Endothelial cell of umbilical vein (primary cell): ENCODE measurements around the gene TOM1L2. TPM values are rescaled to one million over a fixed set of nuclear protein-coding genes. Genes with fewer than 3 reads are reported as not detected.

Experiments used
- BruUV-seq: library from RNA; stranded (reverse); fragments of 400-500 nt; replicated peaks from 2 replicates; lab custom pipeline; 2021; lab: Mats Ljungman, UMichigan
- CTCF ChIA-PET: fragments of 300-600, 350-600 bp; sonication (Branson Sonifier 250); formaldehyde crosslinking; loops from one replicate; lab custom pipeline; 2021; ENCODE audit warnings: antibody characterized with exemption, inconsistent platforms; lab: Charles Lee
- POLR2A ChIA-PET: fragments of 300-600, 350-600 bp; sonication (Branson Sonifier 250); formaldehyde crosslinking; loops from one replicate; lab custom pipeline; 2021; ENCODE audit warnings: antibody characterized with exemption, inconsistent platforms; lab: Charles Lee
- DNase-seq: peaks from one replicate; pipeline ENCODE4 v3.0.0-alpha.2; 2011; ENCODE audit warnings: low read depth, low spot score
- FAIRE-seq: peaks from 2 replicates; lab custom pipeline; 2011; peaks lifted over from hg19 to GRCh38; lab: Jason Lieb, UNC
- H2AFZ ChIP-seq: 2 replicates; pipeline ENCODE4 v1.6.0; 2012; ENCODE audit warnings: low read depth, low read length, control low read depth, inconsistent platforms
- H3K27ac ChIP-seq: 2 replicates; pipeline ENCODE4 v1.5.1; 2011; ENCODE audit warnings: low read depth, mild to moderate bottlenecking, control low read depth, low read length, moderate library complexity; ENCODE audit not compliant: insufficient read depth
- H3K27me3 ChIP-seq, 2 experiments: 2 replicates each; pipeline versions ENCODE4 v1.6.0 to v1.6.1; 2011; ENCODE audit warnings: low read length in 2 of 2, mixed read lengths in 1 of 2; ENCODE audit not compliant: control insufficient read depth in 2 of 2, insufficient read depth in 2 of 2
- H3K36me3 ChIP-seq, 2 experiments: 2 replicates in 1 of 2; 3 replicates in 1 of 2; pipeline ENCODE4 v1.5.1; 2011; ENCODE audit warnings: low read length in 2 of 2, mild to moderate bottlenecking in 1 of 2, moderate library complexity in 1 of 2; ENCODE audit not compliant: control insufficient read depth in 2 of 2, insufficient read depth in 2 of 2; ENCODE audit errors: extremely low read depth in 1 of 2
- H3K4me1 ChIP-seq: 3 replicates; pipeline ENCODE4 v1.5.1; 2011; ENCODE audit warnings: mild to moderate bottlenecking, low read length; ENCODE audit not compliant: control insufficient read depth, insufficient read depth; ENCODE audit errors: extremely low read depth
- H3K4me2 ChIP-seq: 2 replicates; pipeline ENCODE4 v1.6.1; 2011; ENCODE audit warnings: low read length, control low read depth, mixed read lengths; ENCODE audit not compliant: insufficient read depth
- H3K4me3 ChIP-seq, 3 experiments: fragments of 200-600 bp in 1 of 3; sonication (generic), shearing (Covaris generic) in 1 of 3; replicated peaks in 1 of 3; 2 replicates each; pipeline ENCODE4 v1.5.1; 2011 to 2016; ENCODE audit warnings: control low read depth in 3 of 3, low read length in 3 of 3, mild to moderate bottlenecking in 2 of 3, inconsistent platforms in 1 of 3, low read depth in 1 of 3, moderate library complexity in 1 of 3; ENCODE audit not compliant: insufficient read depth in 1 of 3
- H3K79me2 ChIP-seq: 2 replicates; pipeline ENCODE4 v1.6.0; 2012; ENCODE audit warnings: low read length, inconsistent platforms; ENCODE audit not compliant: control insufficient read depth, insufficient read depth
- H3K9ac ChIP-seq: replicated peaks from 2 replicates; pipeline ENCODE3; 2011; ENCODE audit warnings: low read length, control low read depth; ENCODE audit not compliant: insufficient read depth; ENCODE audit errors: extremely low read depth
- H3K9me1 ChIP-seq: replicated peaks from 3 replicates; pipeline ENCODE4 v1.6.0; 2011; ENCODE audit warnings: mild to moderate bottlenecking, low read length; ENCODE audit not compliant: control insufficient read depth, insufficient read depth; ENCODE audit errors: extremely low read depth
- H3K9me3 ChIP-seq: replicated peaks from 2 replicates; pipeline ENCODE4 v1.5.1; 2012; ENCODE audit warnings: low read length, inconsistent platforms; ENCODE audit not compliant: control insufficient read depth, insufficient read depth
- H4K20me1 ChIP-seq: replicated peaks from 2 replicates; pipeline ENCODE3; 2011; ENCODE audit warnings: mild to moderate bottlenecking, low read length; ENCODE audit not compliant: control insufficient read depth, insufficient read depth; ENCODE audit errors: extremely low read depth
- CTCF ChIP-seq, 2 donors: IDR thresholded peaks; 1 replicate in 1 of 2; 2 replicates in 1 of 2; pipeline ENCODE4 v1.5.1; 2011; ENCODE audit warnings: low read length in 2 of 2, mild to moderate bottlenecking in 2 of 2, moderate library complexity in 2 of 2, control low read depth in 1 of 2, inconsistent platforms in 1 of 2, low read depth in 1 of 2; ENCODE audit not compliant: insufficient read depth in 1 of 2; ENCODE audit errors: extremely low read depth in 1 of 2
- EZH2 ChIP-seq: IDR thresholded peaks from 2 replicates; pipeline ENCODE4 v1.6.1; 2012; ENCODE audit warnings: borderline replicate concordance, low read depth, mild to moderate bottlenecking, moderate library complexity, low read length, inconsistent platforms; ENCODE audit not compliant: severe bottlenecking
- FOS ChIP-seq: IDR thresholded peaks from 2 replicates; pipeline ENCODE4 v1.6.1; 2011; ENCODE audit warnings: mild to moderate bottlenecking, low read length, moderate library complexity, borderline replicate concordance; ENCODE audit not compliant: insufficient read depth
- GATA2 ChIP-seq: IDR thresholded peaks from 2 replicates; pipeline ENCODE4 v1.7.0; 2011; ENCODE audit warnings: low read depth, mild to moderate bottlenecking, moderate library complexity, mixed read lengths, low read length; ENCODE audit not compliant: insufficient read length, insufficient read depth
- JUN ChIP-seq: IDR thresholded peaks from 2 replicates; pipeline ENCODE4 v1.6.1; 2011; ENCODE audit warnings: borderline replicate concordance, low read depth; ENCODE audit not compliant: insufficient read length, insufficient read depth
- MAX ChIP-seq: IDR thresholded peaks from 2 replicates; pipeline ENCODE4 v1.6.1; 2011; ENCODE audit not compliant: insufficient read depth, insufficient read length
- MYC ChIP-seq: IDR thresholded peaks from one replicate; pipeline ENCODE4 v1.6.1; 2011; ENCODE audit warnings: mild to moderate bottlenecking, low read depth, low read length
- POLR2A ChIP-seq: IDR thresholded peaks from 2 replicates; pipeline ENCODE4 v1.6.1; 2012; ENCODE audit warnings: low read depth, mild to moderate bottlenecking, control low read depth, low read length
- POLR2AphosphoS5 ChIP-seq: IDR thresholded peaks from 2 replicates; pipeline ENCODE4 v1.6.1; 2012; ENCODE audit warnings: low read depth, mild to moderate bottlenecking, control low read depth, low read length, moderate library complexity; ENCODE audit not compliant: insufficient read depth
- dilution Hi-C: fragments of 300-500 bp; cut with MboI; formaldehyde crosslinking; loops from one replicate; pipeline ENCODE4 v1.15.0; 2019; ENCODE audit warnings: low sequenced_read_pairs; ENCODE audit not compliant: extremely low pct_ligation_motif_present
- intact Hi-C: fragments of 100-400 bp; cut with micrococcal nuclease; formaldehyde crosslinking; loops from one replicate; pipeline ENCODE4 v1.10.0; 2022
- polyA plus RNA-seq, 4 experiments: library from polyadenylated mRNA; depleted of rRNA in 3 of 4; stranded (reverse) in 3 of 4; unstranded in 1 of 4; fragments of >200 nt; gene quantifications; 2 replicates each; pipeline versions ENCODE4 v1.2.1 to v1.2.3, GENCODE V29; 2011 to 2012; ENCODE audit warnings: missing spikeins in 1 of 4
- total RNA-seq: library from RNA; stranded (reverse); gene quantifications from 2 replicates; pipeline ENCODE4 v1.2.3, GENCODE V29; 2021

The TOM1L2 gene
- total and polyA plus RNA-seq, 2 donors (not counting 3 experiments of a cell fraction or from before 2014, with no cell fraction given): 31.7 to 37.6 TPM

- Histone ChIP-seq H3K79me2 (no peaks in the 10 kb centered on the region), H3K4me1 (no peaks in the 10 kb centered on the region), H4K20me1 (no peaks in the 10 kb centered on the region), H3K9me1 (no peaks in the 10 kb centered on the region), H3K4me2 (no peak overlapping the region), H3K27ac (no peak overlapping the region), H3K9ac (no peak overlapping the region), H3K4me3 (no peak overlapping the region), H3K27me3 (no peaks in the 10 kb centered on the region), H3K9me3 (no peaks in the 10 kb centered on the region), H3K36me3 (peaks cover 0 to 3% of the 10 kb centered on the region in 2 experiments), H2AFZ (no peak overlapping the region)
- dilution Hi-C loops: loop anchor here (25.0 kb wide), 1 partner anchor 148 kb away; the partner anchor contains the start of genes ATPAF2 and GID4
- TF ChIP-seq POLR2A (no peak), GATA2 (no peak), MAX (no peak), EZH2 (no peak)
- no TSS peak for BruUV-seq
- FAIRE-seq (no peak), DNase-seq (no peak)
- CTCF ChIA-PET: interaction anchor here (1.0 to 7.8 kb wide), 5 partner anchors 12 to 144 kb away, joined by 3 to 175 read pairs (median 4); no protein-coding TSS in a partner anchor
- intact Hi-C loops: no loop called here
- POLR2A ChIA-PET: no interaction called here
Observed at GRCh38 chr17:17888821-17889220, 83.4 kb downstream of the TOM1L2 start.

- H3K36me3 ChIP-seq: peaks cover 0 to 6% of the 10 kb centered on the region in 2 experiments
- dilution Hi-C loops: loop anchor here (25.0 kb wide), 1 partner anchor 149 kb away; the partner anchor contains the start of genes ATPAF2 and GID4
- CTCF ChIA-PET: interaction anchor here (1.7 to 7.8 kb wide), 4 partner anchors 28 to 145 kb away, joined by 4 to 175 read pairs (median 12); no protein-coding TSS in a partner anchor
Observed at GRCh38 chr17:17888371-17888770, 83.8 kb downstream of the TOM1L2 start.

More at GRCh38 chr17:17888371-17888770, 83.8 kb downstream of the TOM1L2 start:
- Histone ChIP-seq H2AFZ (no peak overlapping the region), H3K27ac (no peak overlapping the region), H4K20me1 (no peaks in the 10 kb centered on the region), H3K27me3 (no peaks in the 10 kb centered on the region), H3K4me1 (no peaks in the 10 kb centered on the region), H3K9ac (no peak overlapping the region), H3K9me3 (no peaks in the 10 kb centered on the region), H3K4me2 (no peak overlapping the region), H3K4me3 (no peak overlapping the region), H3K9me1 (no peaks in the 10 kb centered on the region), H3K79me2 (no peaks in the 10 kb centered on the region)
- BruUV-seq: no TSS peak
- DNase-seq: no peak
- TF ChIP-seq POLR2AphosphoS5: no peak
- no peak for TF ChIP-seq FOS
- TF ChIP-seq CTCF (IDR thresholded peaks at IDR 0.05; ENCODE audit: extremely low read depth in 1 of 2, insufficient read depth in 1 of 2, low read depth in 1 of 2, low read length in 2 of 2): no peak
- no peak for TF ChIP-seq MAX
- TF ChIP-seq MYC: no peak
- no peak for TF ChIP-seq JUN
- TF ChIP-seq GATA2: no peak
- TF ChIP-seq POLR2A: no peak
- no peak for TF ChIP-seq EZH2
- no peak for FAIRE-seq
- POLR2A ChIA-PET: no interaction called here
- intact Hi-C loops: no loop called here
